Activated CD4-positive, alpha-beta T cell treated with anti-CD3 and anti-CD28 coated beads, Interleukin-2, amount 50 U/mL, for 48 hours (primary cell): ENCODE measurements around the gene ESR2.
A peak's percentile ranks its signal among the peaks of the same experiment; 100 is the strongest.
"Not testable (repeated sequence)": the region's sequence is repeated elsewhere in the genome, so short reads cannot be mapped to it uniquely, and the experiment has no call there.

Experiments
- DNase-seq, 2 experiments: peaks; one replicate each; pipeline ENCODE4 v3.0.0-alpha.2; 2020

ESR2 gene

GRCh38 chr14:64196056-64196455, 98.1 kb downstream of the ESR2 start:
- DNase-seq = no peak

- no peak for DNase-seq
Measured at GRCh38 chr14:64195199-64195598, 99.0 kb downstream of the ESR2 start.

- no peak for DNase-seq
Measured at GRCh38 chr14:64194404-64194803, 99.8 kb downstream of the ESR2 start.

- no peak for DNase-seq
Measured at GRCh38 chr14:64193821-64194220, 100.3 kb downstream of the ESR2 start.

GRCh38 chr14:64191756-64192155, 102.4 kb downstream of the ESR2 start:
- no peak for DNase-seq

- no peak for DNase-seq
Measured at GRCh38 chr14:64190974-64191502, 103.1 kb downstream of the ESR2 start.

- DNase-seq = no peak
Measured at GRCh38 chr14:64187331-64187730, 106.8 kb downstream of the ESR2 start.

GRCh38 chr14:64186231-64187129, 107.7 kb downstream of the ESR2 start:
- DNase-seq = no peak

- DNase-seq = no peak
Measured at GRCh38 chr14:64185184-64185583, 109.0 kb downstream of the ESR2 start.

GRCh38 chr14:64184103-64184729, 110.0 kb downstream of the ESR2 start:
- no peak for DNase-seq

- DNase-seq = not testable (repeated sequence)
Measured at GRCh38 chr14:64182908-64183307, 111.3 kb downstream of the ESR2 start.

GRCh38 chr14:64178814-64179213, 115.4 kb downstream of the ESR2 start:
- no peak for DNase-seq

GRCh38 chr14:64176330-64176729, 117.8 kb downstream of the ESR2 start:
- DNase-seq = no peak

GRCh38 chr14:64174922-64175782, 119.0 kb downstream of the ESR2 start:
- peak; percentile 12 to 31 for DNase-seq

- no peak for DNase-seq
Measured at GRCh38 chr14:64170181-64170580, 124.0 kb downstream of the ESR2 start.

- DNase-seq = no peak
Measured at GRCh38 chr14:64159588-64159987, 134.6 kb downstream of the ESR2 start.

GRCh38 chr14:64158608-64159007, 135.6 kb downstream of the ESR2 start:
- DNase-seq = no peak

- no peak for DNase-seq
Measured at GRCh38 chr14:64149921-64150320, 144.2 kb downstream of the ESR2 start.

- DNase-seq = no peak
Measured at GRCh38 chr14:64147126-64147790, 146.9 kb downstream of the ESR2 start.

- no peak for DNase-seq
Measured at GRCh38 chr14:64137657-64138290, 156.4 kb downstream of the ESR2 start.

- DNase-seq = no peak
Measured at GRCh38 chr14:64126548-64126947, 167.6 kb downstream of the ESR2 start.

GRCh38 chr14:64125270-64125669, 168.9 kb downstream of the ESR2 start:
- no peak for DNase-seq
